Mesothelial cell of epicardium (in vitro differentiated cells): Measurements from ENCODE around the gene ZNF655. TPM values are rescaled to one million over a fixed set of nuclear protein-coding genes. Genes with fewer than 3 reads are reported as not detected.

Source experiments
- DNase-seq, 2 experiments: peaks; one replicate each; pipeline ENCODE4 v3.0.0; 2021; ENCODE audit warnings: low spot score in 2 of 2; ENCODE audit not compliant: unreplicated experiment in 2 of 2
- H3K27ac Mint-ChIP-seq: 2 replicates; pipeline ENCODE4 v1.8.0; 2021; ENCODE audit warnings: mixed read lengths
- H3K27me3 Mint-ChIP-seq: 2 replicates; pipeline ENCODE4 v1.8.0; 2021; ENCODE audit warnings: low read depth, mixed read lengths
- H3K36me3 Mint-ChIP-seq: 2 replicates; pipeline ENCODE4 v1.8.0; 2021; ENCODE audit warnings: mixed read lengths
- H3K4me1 Mint-ChIP-seq: 2 replicates; pipeline ENCODE4 v1.8.0; 2021; ENCODE audit warnings: mixed read lengths
- H3K4me3 Mint-ChIP-seq: 2 replicates; pipeline ENCODE4 v1.8.0; 2021; ENCODE audit warnings: mild to moderate bottlenecking, moderate library complexity, mixed read lengths
- H3K9me3 Mint-ChIP-seq: 2 replicates; pipeline ENCODE4 v1.8.0; 2021; ENCODE audit warnings: mixed read lengths
- total RNA-seq: library from RNA; stranded (reverse); gene quantifications from 3 replicates; pipeline ENCODE4 v1.2.1, GENCODE V29; 2021
- TF ChIP-seq, protein P1 (sequence below): fragments of 200-600 bp; sonication (generic); IDR thresholded peaks from one replicate; pipeline ENCODE4 v1.5.0; 2021; ENCODE audit warnings: antibody characterized with exemption; ENCODE audit not compliant: unreplicated experiment

The ZNF655 gene
- total RNA-seq, 1 donor from 2014 or later: 84.7 TPM

DNA sequence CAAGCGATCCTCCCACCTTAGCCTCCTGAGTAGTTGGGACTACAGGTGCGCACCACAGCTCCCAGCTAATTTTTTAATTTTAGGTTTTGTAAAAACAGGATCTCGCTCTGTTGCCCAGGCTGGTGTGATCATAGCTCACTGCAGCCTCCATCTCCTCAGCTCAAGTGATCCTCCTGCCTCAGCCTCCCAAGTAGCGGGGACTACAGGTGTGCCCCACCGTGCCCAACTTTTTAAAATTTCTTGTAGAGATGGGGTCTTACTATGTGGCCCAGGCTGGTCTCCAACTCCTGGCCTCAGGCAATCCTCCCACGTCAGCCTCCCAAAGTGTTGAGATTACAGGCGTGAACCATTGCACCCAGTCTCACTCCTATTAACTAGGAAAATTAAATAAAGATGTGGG, 47.1 kb downstream of the ZNF655 start:
- TF ChIP-seq, protein P1, sequence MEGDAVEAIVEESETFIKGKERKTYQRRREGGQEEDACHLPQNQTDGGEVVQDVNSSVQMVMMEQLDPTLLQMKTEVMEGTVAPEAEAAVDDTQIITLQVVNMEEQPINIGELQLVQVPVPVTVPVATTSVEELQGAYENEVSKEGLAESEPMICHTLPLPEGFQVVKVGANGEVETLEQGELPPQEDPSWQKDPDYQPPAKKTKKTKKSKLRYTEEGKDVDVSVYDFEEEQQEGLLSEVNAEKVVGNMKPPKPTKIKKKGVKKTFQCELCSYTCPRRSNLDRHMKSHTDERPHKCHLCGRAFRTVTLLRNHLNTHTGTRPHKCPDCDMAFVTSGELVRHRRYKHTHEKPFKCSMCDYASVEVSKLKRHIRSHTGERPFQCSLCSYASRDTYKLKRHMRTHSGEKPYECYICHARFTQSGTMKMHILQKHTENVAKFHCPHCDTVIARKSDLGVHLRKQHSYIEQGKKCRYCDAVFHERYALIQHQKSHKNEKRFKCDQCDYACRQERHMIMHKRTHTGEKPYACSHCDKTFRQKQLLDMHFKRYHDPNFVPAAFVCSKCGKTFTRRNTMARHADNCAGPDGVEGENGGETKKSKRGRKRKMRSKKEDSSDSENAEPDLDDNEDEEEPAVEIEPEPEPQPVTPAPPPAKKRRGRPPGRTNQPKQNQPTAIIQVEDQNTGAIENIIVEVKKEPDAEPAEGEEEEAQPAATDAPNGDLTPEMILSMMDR: no peak
- no peak overlapping the region for H3K27ac Mint-ChIP-seq
- H3K4me1 Mint-ChIP-seq: no peaks in the 10 kb centered on the region
- H3K4me3 Mint-ChIP-seq: no peak overlapping the region
- no peaks in the 10 kb centered on the region for H3K36me3 Mint-ChIP-seq
- no peak for DNase-seq
- no peaks in the 10 kb centered on the region for H3K9me3 Mint-ChIP-seq
- peaks cover 8% of the 10 kb centered on the region for H3K27me3 Mint-ChIP-seq

DNA sequence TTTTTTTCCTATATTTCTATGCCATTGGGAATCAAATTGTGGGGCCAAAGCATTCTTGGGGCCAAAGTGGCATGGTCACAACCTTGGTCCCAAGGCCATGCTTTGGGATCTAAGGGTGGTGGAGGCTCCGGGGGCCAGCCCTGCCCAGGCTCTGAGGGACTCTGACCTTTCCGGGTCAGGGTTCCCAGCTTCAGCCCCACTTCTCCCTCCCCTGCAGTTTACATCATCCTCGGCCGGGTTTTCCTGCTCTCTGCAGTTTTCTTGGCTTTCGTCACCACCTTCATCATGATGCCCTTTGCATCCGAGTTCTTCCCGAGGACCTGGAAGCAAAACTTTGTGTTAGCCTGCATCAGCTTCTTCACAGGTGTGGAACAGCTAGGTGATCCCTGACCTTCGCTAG, 48.1 kb downstream of the ZNF655 start:
- H3K27ac Mint-ChIP-seq: no peak overlapping the region
- H3K9me3 Mint-ChIP-seq: no peaks in the 10 kb centered on the region
- no peaks in the 10 kb centered on the region for H3K36me3 Mint-ChIP-seq
- no peak overlapping the region for H3K4me3 Mint-ChIP-seq
- no peaks in the 10 kb centered on the region for H3K4me1 Mint-ChIP-seq
- TF ChIP-seq, protein P1: no peak
- H3K27me3 Mint-ChIP-seq: peaks cover 11% of the 10 kb centered on the region
- no peak for DNase-seq

DNA sequence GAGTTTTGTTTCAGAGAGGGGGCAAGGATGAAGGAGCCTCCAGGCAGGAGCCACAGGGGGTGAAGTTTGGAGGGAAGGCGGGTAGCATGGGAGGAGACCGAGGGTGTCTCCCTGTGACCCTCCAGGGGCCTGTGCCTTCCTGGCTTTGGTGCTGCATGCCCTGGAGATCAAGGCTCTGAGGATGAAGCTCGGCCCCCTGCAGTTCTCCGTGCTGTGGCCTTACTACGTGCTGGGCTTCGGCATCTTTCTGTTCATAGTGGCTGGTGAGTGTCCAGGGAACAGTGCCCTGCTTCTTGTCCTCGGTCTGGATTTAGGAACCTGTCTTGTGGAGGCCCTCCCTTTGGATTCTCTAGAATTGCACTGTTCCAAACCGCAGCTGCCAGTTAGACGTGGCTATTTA, 49.1 kb downstream of the ZNF655 start:
- TF ChIP-seq, protein P1: no peak
- Mint-ChIP-seq H3K27ac (no peak overlapping the region), H3K9me3 (no peaks in the 10 kb centered on the region), H3K36me3 (no peaks in the 10 kb centered on the region), H3K4me3 (no peak overlapping the region), H3K4me1 (no peaks in the 10 kb centered on the region), H3K27me3 (peaks cover 11% of the 10 kb centered on the region)
- DNase-seq: no peak

DNA sequence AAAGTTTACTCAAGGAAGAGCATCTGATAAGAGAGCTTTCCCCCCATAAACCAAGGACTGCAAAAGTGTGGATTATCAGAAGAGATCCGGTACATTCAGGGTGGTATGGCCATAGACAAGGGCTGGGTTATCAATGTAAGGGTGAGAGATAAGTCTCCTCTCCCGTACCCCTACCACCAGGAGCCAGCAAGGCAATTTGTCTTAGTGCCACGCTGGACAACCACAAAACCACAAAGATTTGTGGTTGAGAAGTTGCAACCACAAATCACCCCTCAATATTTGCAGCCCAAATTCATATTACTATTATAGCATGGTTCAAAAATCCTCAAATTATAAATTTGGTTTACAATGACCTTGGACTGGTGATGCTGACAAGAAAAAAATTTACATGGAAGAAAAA, 56.1 kb downstream of the ZNF655 start:
- peaks cover 3% of the 10 kb centered on the region for H3K36me3 Mint-ChIP-seq
- H3K27me3 Mint-ChIP-seq: peaks cover 8% of the 10 kb centered on the region
- H3K4me3 Mint-ChIP-seq: no peak overlapping the region
- H3K9me3 Mint-ChIP-seq: no peaks in the 10 kb centered on the region
- DNase-seq: no peak
- H3K4me1 Mint-ChIP-seq: peaks cover 23% of the 10 kb centered on the region
- TF ChIP-seq, protein P1: no peak
- no peak overlapping the region for H3K27ac Mint-ChIP-seq

DNA sequence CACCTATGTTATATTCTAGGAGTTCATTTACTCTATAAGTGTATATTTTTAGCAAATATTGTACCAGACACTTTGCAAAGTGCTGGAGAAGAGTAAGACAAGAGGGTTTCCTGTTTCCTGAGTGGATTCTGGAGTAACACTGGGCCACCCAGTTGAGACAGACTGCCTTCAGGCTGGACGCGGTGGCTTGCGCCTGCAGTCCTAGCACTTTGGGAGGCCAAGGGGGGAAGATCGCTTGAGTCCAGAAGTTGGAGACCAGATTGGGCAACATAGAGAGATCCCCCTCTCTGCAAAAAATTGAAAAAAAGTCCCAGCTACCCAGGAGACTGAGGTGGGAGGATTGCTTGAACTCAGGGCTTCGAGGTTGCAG, 57.5 kb downstream of the ZNF655 start:
- peaks cover 23% of the 10 kb centered on the region for H3K4me1 Mint-ChIP-seq
- H3K9me3 Mint-ChIP-seq: no peaks in the 10 kb centered on the region
- H3K27ac Mint-ChIP-seq: no peak overlapping the region
- H3K27me3 Mint-ChIP-seq: no peaks in the 10 kb centered on the region
- TF ChIP-seq, protein P1: no peak
- no peak for DNase-seq
- H3K4me3 Mint-ChIP-seq: peak overlapping the region; percentile 95
- H3K36me3 Mint-ChIP-seq: peaks cover 10% of the 10 kb centered on the region
